ENCODE results near the gene MAPK8. TPM values are rescaled to one million over a fixed set of nuclear protein-coding genes. Genes with fewer than 3 reads are reported as not detected.

The MAPK8 gene
- total RNA-seq, 4 donors from 2014 or later, result 35.3 to 61.9 (median 42.5) TPM

DNA sequence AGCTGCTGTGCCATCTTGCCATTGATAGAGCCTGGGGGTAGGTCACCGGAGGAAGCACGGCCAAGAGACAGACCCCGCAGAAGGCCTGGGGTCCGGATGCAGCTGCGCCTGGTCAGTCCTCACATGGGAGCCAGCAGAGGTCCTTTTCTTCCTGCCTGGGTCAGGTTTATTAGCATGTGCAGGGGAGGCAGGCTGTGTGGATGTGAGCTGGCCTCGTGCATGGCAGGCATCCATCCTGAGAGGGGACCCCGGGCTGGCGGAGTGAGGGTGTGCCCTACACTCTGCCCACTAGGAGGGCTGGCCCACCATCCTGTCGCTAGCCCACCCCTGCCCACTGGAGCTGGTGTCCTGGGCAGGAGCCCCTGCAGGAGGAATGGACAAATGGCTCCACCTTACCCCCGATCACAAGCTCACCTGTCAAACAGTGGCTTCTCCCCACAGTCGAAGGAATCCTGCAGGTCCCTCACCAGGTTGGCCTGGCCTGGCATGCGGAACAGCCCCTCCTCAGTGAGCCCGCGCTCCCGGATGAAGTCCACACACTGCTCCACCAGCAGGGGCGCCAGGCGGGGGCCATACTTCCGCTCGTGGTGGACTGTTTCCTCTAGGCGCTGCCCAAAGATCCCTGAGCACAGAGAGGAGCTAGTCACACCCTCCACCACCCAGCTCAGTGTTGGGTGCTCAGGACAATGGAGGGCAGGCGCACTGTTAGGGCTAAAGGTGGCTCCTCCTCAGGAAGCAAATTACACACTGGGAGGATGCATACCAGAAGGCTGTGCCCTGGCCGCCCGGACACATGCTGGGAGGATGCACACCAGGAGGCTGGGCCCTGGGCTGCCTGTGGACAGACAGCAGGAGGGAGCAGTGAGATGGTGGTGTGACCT is 153.0 kb downstream of the MAPK8 start:
- Histone ChIP-seq H3K4me3 (no peak overlapping the region), H3K4me1 (no peaks in the 10 kb centered on the region), H3K9me3 (no peaks in the 10 kb centered on the region), H3K27ac (no peak overlapping the region), H3K36me3 (no peaks in the 10 kb centered on the region), H3K27me3 (no peaks in the 10 kb centered on the region)
- 81% methylated on average over 5 of the region's 23 CpGs for WGBS
- DNase-seq (ENCODE audit: low spot score in 2 of 2), result peak; percentile 49 to 68
- TF ChIP-seq POLR2AphosphoS5 (IDR thresholded peaks at IDR 0.05) (no peak), EP300 (IDR thresholded peaks at IDR 0.05) (no peak), POLR2A (IDR thresholded peaks at IDR 0.05) (no peak)
- TF ChIP-seq, protein P1, sequence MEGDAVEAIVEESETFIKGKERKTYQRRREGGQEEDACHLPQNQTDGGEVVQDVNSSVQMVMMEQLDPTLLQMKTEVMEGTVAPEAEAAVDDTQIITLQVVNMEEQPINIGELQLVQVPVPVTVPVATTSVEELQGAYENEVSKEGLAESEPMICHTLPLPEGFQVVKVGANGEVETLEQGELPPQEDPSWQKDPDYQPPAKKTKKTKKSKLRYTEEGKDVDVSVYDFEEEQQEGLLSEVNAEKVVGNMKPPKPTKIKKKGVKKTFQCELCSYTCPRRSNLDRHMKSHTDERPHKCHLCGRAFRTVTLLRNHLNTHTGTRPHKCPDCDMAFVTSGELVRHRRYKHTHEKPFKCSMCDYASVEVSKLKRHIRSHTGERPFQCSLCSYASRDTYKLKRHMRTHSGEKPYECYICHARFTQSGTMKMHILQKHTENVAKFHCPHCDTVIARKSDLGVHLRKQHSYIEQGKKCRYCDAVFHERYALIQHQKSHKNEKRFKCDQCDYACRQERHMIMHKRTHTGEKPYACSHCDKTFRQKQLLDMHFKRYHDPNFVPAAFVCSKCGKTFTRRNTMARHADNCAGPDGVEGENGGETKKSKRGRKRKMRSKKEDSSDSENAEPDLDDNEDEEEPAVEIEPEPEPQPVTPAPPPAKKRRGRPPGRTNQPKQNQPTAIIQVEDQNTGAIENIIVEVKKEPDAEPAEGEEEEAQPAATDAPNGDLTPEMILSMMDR (IDR thresholded peaks at IDR 0.05), result no peak

DNA sequence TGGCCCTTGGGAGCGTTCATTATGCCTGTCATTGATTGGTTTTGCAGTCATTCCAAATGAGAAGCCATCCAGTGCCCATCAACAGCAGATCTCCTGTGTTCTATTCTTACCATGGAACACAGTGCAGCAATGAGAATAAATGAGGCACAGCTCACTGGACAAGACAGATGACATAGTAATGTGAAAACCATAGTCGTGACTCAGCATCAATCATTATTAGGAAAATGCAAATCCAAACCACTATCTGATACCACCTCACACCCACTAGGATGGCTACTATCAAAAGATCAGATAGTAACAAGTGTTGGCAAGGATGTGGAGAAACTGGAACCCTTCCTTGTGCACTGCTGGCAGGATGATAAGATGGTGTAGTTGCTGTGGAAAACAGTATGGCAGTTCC is 153.7 kb downstream of the MAPK8 start:
- peaks cover 4% of the 10 kb centered on the region for H3K4me1 ChIP-seq
- H3K4me3 ChIP-seq, result no peak overlapping the region
- H3K27ac ChIP-seq, result no peak overlapping the region
- no peak for DNase-seq (ENCODE audit: low spot score in 2 of 2)
- WGBS, result 83% methylated on average over 2 of the region's 2 CpGs
- H3K27me3 ChIP-seq, result no peaks in the 10 kb centered on the region
- no peaks in the 10 kb centered on the region for H3K36me3 ChIP-seq
- TF ChIP-seq, protein P1 (IDR thresholded peaks at IDR 0.05), result no peak
- TF ChIP-seq POLR2A (IDR thresholded peaks at IDR 0.05) (no peak), EP300 (IDR thresholded peaks at IDR 0.05) (no peak), POLR2AphosphoS5 (IDR thresholded peaks at IDR 0.05) (no peak)
- H3K9me3 ChIP-seq, result no peaks in the 10 kb centered on the region

DNA sequence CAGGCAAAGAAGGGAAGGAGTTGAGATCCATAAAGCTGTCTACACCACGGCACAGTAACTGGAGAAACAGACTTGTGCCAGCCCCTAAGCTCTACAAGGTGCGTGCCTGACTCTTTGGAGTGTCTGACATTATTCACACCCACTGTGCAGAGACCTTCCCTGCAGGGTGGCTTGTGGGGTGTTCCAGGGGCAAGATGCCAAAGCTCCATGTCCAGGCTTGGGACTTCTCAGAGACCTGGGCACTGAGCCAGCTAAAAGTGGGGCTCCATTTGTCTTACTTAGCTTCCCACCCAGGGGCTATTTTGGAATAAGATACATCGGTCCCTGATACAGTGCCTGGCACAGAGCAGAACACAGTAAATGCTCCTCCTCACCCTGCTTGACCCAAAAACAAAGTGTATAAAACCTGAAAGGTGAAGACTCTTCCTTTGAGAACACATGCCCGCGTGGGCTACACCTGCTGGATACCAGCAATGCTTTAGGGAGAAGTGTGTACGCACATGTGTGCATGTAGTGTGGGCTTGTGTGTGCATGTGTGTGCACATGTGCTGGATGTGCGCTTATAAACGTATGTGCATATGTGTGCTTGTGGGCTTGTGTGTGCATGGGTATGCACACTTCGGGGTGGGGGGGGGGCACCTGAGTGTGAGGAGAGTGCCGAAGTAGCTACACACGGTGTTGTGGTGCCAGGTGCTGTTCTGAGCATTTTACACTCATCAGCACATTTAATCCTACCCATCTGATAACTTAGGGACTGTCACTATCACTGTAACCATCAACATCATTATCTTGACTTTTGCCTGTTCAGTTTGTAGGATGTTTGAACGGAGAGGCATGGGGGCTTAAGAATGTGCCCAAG is 155.4 kb downstream of the MAPK8 start:
- TF ChIP-seq EP300 (IDR thresholded peaks at IDR 0.05), result no peak

DNA sequence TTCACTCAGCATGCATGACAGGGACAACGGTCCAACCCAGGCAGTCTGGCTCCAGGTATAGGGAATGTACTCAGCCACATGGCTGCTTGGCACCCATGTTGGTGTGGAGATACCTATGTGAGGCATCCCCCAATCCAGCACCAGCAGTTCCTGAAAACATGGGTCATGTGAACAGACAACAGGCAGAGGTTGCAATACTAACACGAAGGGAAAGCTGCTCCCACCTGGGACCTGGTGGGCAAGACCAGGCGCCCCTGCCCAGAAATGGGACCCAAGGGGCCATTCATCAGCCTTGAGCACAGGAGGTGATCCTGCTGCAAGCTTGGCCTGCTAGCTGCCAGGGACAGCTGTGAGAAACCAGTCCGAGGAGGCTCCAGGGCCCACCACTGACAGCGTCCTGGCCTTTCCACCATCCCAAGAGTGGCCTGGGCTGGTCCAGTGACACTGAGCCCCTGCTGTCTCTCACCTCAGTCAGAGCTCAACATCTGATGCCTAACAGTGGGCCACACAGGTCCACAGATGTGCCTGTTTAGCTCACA is 156.1 kb downstream of the MAPK8 start:
- 79% methylated on average over 5 of the region's 5 CpGs for WGBS
- H3K27me3 ChIP-seq, result peaks cover 9% of the 10 kb centered on the region
- peak; percentile 22 to 57 for DNase-seq (ENCODE audit: low spot score in 2 of 2)
- no peak overlapping the region for H3K27ac ChIP-seq
- TF ChIP-seq, protein P1 (IDR thresholded peaks at IDR 0.05), result no peak
- TF ChIP-seq EP300 (IDR thresholded peaks at IDR 0.05) (no peak), POLR2A (IDR thresholded peaks at IDR 0.05) (no peak), POLR2AphosphoS5 (IDR thresholded peaks at IDR 0.05) (no peak)
- H3K4me1 ChIP-seq, result peaks cover 21% of the 10 kb centered on the region
- H3K9me3 ChIP-seq, result no peaks in the 10 kb centered on the region
- H3K36me3 ChIP-seq, result no peaks in the 10 kb centered on the region
- H3K4me3 ChIP-seq, result no peak overlapping the region

More for the DNA sequence above, 155.4 kb downstream of the MAPK8 start:
- no peak overlapping the region for H3K4me3 ChIP-seq
- no peaks in the 10 kb centered on the region for H3K36me3 ChIP-seq
- WGBS, result 87% methylated on average over 12 of the region's 12 CpGs
- DNase-seq (ENCODE audit: low spot score in 2 of 2), result peak; percentile 46 to 56
- no peak overlapping the region for H3K27ac ChIP-seq
- H3K9me3 ChIP-seq, result no peaks in the 10 kb centered on the region
- peaks cover 6% of the 10 kb centered on the region for H3K27me3 ChIP-seq
- peaks cover 18% of the 10 kb centered on the region for H3K4me1 ChIP-seq

DNA sequence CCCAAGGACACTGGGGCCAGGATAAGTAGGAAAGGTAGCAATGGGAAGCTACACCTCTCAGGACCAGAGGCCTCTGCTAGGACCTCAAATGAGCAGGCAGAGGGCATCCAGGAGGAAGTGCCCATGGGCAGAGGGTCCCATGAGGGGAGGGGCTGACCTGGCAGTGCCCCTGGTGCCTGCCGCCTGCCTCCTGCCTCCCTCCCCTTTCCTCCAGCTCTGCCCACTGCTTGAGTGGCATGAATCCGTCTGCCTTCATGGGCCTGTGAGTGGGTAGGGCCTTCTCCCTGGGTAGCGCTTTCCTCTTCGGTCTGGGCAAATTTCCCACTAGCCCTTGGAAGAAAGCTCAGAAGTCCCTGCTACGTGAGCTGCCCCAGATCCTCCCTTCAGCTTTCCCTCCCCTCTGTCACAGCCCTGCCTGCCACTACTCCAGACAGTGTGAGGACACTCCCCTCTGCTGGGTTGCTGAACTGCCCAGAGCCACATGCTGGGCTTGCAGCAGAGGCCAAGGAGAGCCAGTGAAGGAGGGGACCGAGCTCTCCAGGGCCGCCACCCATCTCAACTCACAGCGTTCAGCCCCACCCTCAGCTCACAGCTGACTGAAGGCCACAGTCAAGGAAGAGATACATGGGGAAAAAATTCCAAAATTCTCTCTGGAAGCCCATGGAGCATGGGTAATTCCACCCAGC is 157.0 kb downstream of the MAPK8 start:
- Histone ChIP-seq H3K4me3 (no peak overlapping the region), H3K27ac (no peak overlapping the region)
- 55% methylated on average over 2 of the region's 8 CpGs for WGBS

More for the DNA sequence above, 157.0 kb downstream of the MAPK8 start:
- H3K27me3 ChIP-seq, result peaks cover 9% of the 10 kb centered on the region
- H3K4me1 ChIP-seq, result peaks cover 21% of the 10 kb centered on the region
- H3K36me3 ChIP-seq, result no peaks in the 10 kb centered on the region
- peak; percentile 35 to 68 for DNase-seq (ENCODE audit: low spot score in 2 of 2)
- no peaks in the 10 kb centered on the region for H3K9me3 ChIP-seq
- TF ChIP-seq POLR2A (IDR thresholded peaks at IDR 0.05) (no peak), POLR2AphosphoS5 (IDR thresholded peaks at IDR 0.05) (no peak), EP300 (IDR thresholded peaks at IDR 0.05) (no peak)
- TF ChIP-seq, protein P1 (IDR thresholded peaks at IDR 0.05), result no peak

Measured in suprapubic skin (tissue), 4 donors.